Stimulated activated CD8-positive, alpha-beta memory T cell treated with anti-CD3 and anti-CD28 coated beads, Interleukin-2, amount 100 ng/mL, for 48 hours (primary cell): Measurements from ENCODE around the gene ZNF48.

ENCODE experiments used
- DNase-seq, 2 donors: peaks; one replicate each; pipeline ENCODE4 v3.0.0-alpha.2; 2020; ENCODE audit warnings: low read depth in 2 of 2

ZNF48 gene

DNA sequence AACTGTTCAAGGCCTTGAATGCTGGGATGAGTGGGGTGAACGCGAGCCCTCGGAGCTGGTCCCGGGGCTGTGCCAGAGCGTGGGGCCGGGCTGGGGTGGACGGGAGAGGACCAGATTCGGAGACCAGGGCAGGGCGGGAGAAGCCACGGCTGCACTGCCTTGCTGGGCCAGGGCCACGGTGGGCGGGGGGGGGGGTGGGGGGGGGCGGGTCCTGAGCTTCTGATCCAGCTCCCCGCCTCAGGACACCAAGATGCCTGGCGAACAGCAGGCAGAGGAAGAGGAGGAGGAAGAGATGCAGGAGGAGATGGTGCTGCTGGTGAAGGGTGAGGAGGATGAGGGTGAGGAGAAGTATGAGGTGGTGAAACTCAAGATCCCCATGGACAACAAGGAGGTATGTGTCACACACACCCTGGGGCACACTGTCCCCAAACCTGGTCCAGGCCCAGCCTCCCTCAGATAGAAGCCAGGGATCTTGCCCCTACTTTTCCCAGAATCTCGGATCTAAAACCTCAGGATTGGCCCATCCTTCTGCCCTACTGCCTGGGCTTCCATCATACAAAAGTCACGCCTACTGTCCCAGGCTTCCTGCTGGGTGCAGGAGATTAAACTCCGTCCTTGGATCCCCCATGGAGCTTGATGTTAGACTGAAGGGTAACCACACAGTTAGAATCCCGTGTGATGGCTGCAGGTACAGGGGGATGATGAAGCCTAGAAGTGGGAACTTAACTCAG is 12.7 kb downstream of the ZNF48 start:
- DNase-seq: no peak

DNA sequence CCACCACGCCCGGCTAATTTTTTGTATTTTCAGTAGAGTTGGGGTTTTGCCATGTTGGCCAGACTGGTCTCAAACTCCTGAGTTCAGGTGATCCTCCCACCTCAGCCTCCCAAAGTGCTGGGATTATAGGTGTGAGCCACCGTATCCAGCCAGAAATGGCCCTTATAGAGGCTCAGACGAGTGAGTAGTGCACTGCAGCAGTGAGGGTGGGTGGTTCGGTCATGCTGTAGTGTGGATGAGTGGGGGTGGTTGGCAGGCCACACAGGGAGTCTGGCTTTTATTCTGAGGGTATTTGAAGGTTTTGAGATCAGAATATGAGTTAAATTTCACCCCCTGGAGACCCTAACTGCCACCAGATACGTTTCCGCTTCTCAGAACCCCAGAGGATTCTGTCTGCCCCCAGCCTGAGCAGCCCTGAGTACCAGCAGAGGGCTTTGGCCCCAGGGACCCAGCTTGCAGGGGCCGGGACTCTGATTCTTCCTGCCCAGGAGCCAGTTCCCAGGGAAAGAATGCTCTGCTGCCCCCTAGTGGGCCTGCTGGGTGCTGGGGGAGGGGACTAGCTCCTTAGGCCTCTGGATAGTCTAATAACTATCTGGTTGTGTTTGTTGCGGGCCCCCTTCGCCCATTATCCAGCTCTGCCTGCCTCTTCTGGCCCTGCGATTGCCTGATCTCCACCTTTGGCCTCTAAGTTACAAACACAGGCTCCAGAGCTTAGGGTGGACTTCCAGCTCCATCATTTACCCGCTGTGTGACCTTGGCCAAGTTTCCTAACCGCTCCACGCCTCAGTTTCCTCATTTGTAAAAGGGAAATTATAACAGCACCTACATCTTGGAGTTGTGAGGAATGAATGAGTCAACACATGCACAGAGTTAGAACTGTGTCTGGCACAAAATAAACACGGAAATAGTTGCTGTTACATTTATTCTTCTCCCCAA is 14.2 kb downstream of the ZNF48 start:
- DNase-seq: peak; percentile 87 to 90

DNA sequence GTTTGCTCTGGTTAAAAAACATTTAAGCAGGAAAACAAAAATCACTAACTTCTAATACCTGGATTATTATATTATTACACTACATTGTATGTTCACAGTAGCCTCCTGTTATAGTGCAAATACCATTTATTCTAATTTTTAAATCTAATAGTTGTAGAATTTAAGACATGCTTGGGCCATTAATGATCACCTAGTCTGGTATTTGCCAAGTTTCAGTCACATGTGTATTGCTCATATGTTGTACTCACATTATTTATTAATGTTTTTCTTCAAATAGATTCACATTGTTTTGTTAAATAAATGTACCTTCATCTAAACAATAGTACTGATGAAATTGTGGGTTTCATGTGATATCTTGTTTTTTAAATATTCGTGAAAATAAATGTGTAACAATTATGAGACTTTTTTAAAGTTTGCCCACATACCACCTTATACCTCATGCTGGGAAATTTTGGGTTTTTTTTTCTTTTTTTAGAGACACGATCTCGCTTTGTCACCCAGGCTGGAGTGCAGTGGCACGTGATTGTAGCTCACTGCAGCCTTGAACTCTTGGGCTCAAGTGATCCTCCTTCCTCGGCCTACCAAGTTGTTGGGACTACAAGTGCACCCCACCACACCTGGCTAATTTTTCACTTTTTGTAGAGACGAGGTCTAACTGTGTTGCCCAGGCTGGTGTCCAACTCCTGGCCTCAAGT is 18.0 kb downstream of the ZNF48 start:
- DNase-seq: no peak

DNA sequence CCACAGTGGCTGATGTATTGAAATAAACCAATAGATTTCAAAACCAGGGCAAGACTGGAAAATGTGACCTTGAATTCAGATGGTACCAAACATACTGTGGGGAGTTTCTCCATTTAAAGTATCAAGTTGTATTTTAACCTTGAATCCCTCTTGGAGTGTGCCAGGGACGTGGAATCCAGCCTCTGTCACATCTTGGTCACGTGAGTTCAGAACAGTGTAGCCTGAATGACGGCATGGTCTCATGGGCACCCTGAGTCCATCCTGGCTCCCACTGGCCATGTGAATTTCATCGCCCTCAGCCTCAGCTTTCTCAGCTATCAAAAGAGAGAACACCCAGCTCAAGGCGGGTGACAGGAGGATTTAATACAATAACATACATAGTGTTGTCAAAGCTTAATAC is 18.9 kb downstream of the ZNF48 start:
- DNase-seq: no peak

DNA sequence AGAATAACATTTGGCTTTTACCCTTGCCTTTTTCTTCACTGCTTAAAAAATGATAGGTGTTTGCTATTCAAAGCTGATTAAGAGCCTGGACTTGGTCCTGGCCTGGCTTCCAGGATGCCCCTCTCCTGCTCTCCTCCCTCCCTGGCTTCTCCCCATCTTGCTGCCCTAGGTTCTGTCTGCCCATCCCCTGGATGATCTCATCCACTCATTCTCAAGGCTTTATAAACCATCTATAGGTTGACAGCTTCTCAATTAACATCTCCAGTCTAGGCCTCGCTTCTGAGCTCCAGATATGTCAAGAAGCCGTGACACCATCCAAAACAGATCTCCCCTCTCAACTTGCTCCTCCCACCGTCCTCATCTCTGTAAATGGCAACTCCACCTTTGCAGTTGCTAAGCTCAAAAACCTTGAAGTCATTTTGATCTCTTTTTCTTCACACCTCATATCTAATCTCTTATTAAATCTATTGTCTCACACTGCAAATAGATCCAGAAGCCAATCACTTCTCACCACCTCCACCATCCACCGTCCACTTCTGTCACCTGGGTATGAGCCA is 20.9 kb downstream of the ZNF48 start:
- DNase-seq: no peak

DNA sequence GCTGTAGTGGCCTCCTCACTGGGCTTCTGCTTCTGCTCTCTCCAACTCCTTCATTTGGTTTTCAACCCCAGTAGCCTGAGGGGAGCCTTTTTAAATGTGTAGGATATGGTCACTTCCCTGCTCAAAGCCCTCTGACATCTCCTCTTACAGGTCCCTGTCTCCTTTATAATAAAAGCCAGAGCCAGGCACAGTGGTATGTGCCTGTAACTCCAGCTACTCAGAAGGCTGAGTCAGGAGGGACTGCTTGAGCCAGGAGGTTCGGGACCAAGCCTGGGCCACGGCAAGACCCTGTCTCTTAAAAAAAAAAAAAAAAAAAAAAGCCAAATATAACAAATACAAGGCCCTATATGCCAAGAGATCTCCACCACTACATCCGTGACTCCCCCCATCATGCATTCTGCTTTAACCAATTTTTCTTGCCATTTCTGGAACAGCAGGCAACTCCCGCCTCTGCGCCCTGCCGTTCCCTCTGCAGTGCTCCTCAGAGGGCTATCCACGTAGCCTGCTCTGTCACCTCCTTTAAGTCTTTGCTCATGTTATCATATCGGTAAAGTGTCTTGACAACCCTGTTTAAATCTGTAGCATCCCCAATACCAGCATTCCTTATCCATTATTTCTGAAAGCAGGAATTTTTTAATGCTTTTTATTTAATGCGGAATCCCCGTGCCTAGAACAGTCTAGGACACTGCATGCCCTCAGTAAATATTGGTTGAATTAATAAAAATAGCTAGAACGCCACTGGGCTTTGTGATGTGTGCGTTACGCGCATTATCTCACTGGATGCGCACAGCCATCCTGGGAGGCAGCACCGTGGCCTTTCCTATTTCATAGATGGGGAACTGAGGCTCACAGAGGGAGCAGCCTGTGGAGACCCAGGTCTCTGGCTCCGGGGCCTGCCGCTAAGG is 21.7 kb downstream of the ZNF48 start:
- DNase-seq: no peak

DNA sequence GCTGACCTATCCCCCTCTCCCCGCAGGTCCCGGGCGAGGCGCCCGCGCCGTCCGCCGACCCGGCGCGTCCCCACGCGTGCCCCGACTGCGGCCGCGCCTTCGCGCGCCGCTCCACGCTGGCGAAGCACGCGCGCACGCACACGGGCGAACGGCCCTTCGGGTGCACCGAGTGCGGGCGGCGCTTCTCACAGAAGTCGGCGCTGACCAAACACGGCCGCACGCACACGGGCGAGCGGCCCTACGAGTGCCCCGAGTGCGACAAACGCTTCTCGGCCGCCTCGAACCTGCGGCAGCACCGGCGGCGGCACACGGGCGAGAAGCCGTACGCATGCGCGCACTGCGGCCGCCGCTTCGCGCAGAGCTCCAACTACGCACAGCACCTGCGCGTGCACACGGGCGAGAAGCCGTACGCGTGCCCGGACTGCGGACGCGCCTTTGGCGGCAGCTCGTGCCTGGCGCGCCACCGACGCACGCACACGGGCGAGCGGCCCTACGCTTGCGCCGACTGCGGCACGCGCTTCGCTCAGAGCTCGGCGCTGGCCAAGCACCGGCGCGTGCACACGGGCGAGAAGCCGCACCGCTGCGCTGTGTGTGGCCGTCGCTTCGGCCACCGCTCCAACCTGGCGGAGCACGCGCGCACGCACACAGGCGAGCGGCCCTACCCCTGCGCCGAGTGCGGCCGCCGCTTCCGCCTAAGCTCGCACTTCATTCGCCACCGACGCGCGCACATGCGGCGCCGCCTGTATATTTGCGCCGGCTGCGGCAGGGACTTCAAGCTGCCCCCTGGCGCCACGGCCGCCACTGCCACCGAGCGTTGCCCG is 22.5 kb downstream of the ZNF48 start:
- peak; percentile 83 to 86 for DNase-seq

DNA sequence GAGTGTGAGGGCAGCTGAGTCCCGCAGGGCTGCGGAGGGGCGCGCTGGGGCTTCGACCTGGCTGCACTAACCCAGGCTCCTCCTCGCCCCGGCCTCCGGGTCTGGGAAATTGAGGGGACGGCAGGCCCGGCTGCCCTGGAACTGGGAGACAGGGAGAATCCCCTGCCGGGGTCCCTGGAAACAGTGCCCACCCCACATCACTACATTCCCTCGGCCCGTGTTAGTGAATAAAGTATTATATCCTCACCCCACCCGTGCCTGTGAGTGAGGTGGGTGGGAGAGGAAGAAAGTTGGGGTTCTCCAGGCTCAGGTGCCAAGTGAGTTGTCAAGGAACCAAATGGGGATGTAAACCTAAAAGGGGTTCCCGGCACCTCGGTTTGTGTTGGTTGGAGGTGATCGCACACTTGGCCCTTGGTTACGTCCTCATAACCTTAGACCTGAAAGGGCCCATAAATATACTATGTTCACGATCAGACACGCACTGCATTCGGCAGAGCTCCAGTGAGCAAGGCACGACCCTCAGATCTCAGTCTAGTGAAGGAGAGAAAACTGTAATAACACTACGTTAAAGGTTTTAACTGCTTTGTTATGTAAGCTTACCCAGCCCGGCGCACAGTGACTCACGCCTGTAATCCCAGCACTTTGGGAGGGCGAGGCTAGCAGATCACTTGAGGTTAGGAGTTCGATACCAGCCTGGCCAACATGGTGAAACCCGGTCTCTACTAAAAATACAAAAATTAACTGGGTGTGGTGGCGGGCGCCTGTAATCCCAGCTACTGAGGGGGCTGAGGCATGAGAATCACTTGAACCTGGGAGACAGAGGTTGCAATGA is 23.3 kb downstream of the ZNF48 start:
- no peak for DNase-seq

DNA sequence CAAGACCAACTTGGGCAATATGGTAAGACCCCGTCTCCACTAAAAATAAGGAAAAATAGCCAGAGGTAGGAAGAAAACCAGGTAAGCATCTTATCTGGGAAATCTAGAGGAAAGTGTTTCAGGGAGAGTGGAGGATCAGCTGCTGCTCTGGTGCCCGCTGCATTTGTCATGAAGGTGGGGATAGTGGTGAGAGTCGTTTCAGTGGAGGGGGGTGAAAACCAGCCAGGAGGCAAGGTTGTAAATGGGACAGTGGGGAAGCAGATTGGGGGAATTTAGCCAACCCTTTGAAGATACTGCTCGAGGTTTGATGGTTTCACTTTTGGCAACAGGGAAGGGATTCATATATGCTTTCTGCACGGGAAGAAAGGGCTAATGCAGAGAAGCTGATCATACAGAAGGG is 25.8 kb downstream of the ZNF48 start:
- no peak for DNase-seq

DNA sequence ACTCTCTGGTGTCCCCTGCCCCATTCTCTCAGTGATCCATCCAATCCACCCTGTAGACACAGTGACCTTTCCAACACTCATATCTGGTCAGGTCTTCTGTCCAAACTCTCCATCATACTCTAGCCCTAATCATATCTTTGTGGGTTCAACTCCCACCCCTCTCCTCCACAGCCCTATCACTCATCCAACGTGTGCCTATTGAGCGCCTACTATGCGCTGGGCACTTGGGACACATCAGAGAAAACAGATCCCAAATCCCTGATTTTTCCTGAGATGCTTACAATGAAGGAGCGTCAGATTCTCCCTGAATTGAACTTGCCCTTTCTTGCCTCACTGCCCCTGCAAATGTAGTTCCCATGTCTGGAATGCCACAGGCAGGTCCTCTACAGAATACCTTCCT is 32.8 kb downstream of the ZNF48 start:
- no peak for DNase-seq

DNA sequence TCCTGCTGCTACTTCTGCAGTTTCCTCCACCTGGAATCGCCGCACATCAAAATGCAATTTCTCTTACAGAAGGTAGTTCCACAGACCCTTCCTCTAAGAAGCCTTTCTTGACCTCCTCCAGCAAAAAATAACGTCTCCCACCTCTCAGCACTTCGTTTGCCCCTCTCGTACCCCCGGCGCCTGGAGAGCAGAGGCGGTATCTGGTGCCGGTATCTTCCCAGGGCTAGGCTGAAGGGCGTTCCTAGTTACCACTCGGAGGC is 34.1 kb downstream of the ZNF48 start:
- no peak for DNase-seq

DNA sequence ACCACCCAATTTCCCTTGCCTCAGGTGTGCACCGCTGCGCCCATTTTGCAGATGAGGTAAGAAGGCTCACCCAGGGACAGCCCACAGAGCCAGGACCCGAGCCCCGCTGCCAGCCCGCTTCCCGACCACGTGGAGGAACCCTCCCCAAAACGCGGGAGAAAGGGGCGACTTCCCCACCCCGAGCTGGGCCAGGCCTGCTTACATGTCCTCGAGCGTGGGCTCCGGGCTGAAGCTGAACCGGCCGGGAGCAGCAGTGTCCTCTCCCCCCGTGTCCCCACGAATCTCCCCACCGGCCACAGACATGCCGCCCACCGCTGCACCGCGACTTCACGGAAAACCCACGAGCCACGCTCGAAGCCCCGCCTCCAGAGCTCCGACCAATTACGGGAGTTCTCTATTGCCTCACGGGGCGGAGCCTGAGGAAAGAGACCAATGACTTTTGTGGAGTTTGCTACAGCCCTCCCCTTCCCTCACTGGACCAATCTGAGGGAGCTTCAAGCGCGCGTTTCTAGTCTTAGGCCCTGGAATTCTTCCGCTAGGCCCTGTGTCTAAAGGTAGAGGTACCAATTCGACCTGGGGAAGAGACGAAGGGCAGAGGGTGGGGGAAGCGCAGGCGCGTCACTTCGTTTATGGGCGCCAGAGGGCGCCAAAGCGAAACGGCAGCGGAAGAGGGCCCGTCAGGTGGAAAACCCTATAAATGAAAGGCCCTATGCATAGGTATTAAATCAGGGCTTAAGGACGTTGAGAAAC is 34.6 kb downstream of the ZNF48 start, which contains the start of gene DCTPP1:
TSS of gene DCTPP1 (minus strand) at position 353 of the 750 bp plus-strand sequence. CDS start at position 303, 50 bp downstream.
- peak; percentile 91 to 96 for DNase-seq

DNA sequence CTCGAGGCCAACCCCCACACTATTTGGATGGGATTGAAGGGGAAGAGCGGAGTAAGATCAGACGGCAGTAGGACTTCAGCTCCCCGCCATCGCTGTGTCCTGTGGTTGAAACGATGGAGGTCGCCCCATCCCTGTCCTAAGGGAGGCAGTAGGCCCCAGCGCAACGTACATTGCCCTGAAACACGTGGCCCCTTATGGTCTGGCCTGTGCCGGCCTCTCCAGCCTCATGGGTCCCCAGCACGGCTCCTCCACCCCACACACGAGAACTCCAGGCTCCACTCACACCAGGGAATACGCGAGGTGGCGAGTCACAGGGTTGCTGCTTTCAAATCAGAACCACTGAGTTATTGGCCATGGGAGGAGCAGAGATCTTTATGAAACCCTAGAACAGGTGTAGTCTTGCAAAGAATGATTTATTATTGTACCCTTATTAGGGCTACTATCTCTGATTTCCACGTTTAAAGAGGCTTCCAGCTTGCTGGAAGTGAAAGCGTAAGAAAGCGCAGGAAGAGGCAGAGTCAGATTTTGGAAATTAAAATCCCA is 35.3 kb downstream of the ZNF48 start:
- peak in 1 of 2 donors; percentile 23 for DNase-seq

DNA sequence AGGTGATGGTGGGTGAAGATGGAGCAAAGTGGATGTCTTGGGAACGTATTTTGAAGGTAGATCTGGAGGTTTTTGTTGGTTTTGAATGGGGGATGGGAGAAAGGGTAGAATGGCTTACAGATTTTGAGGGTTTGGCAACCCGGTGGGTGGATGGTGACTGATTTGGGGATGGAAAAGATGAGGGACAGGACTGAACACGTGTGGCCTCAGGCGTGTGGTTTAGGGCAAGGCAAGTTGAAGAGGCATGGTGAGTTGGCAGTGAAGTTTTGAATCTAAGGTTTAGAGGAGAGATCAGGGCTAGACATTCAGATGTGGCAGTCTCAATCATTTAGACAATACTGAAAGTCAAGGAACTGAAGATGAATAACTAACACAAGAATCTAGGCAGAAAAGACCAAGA is 39.6 kb downstream of the ZNF48 start:
- peak; percentile 45 to 74 for DNase-seq

DNA sequence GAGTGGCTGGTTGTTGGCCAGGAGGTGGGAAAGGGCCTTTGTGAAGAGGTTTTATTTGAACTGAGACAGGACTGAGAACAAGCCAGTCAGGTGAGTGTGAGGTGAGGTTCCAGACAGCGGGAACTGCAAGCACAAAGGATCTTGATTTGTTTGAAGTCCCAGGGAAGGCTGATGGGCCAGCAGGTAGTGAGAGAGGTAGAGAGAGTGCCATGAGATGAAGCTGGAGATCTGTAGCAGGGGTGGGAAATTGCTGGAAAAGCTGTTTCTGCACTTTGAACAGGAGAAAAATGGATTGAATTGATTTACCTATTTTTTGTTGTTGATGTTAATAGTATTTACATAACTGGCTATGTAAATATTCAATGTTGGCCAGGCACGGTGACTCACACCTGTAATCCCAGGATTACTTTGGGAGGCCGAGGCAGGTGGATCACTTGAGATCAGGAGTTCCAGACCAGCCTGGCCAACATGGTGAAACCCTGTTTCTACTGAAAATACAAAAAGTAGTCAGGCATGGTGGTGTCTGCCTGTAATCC is 42.4 kb downstream of the ZNF48 start:
- no peak for DNase-seq

DNA sequence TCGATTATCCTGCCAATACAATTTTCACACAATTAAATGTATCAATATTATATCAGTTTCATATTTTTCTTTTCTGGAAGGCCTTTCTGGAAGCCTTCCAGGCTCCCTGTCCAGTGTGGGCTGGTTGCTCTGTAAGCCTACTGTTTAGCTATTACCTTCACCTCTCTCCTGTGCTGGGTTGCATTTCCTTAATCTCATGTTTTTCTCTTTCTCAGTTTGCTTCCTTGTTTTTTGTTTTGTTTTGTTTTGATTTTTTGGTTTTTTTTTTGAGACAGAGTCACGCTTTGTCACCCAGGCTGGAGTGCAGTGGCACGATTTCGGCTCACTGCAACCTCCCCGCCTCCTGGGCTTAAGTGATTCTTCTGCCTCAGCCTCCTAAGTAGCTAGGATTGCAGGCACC is 43.6 kb downstream of the ZNF48 start:
- no peak for DNase-seq

DNA sequence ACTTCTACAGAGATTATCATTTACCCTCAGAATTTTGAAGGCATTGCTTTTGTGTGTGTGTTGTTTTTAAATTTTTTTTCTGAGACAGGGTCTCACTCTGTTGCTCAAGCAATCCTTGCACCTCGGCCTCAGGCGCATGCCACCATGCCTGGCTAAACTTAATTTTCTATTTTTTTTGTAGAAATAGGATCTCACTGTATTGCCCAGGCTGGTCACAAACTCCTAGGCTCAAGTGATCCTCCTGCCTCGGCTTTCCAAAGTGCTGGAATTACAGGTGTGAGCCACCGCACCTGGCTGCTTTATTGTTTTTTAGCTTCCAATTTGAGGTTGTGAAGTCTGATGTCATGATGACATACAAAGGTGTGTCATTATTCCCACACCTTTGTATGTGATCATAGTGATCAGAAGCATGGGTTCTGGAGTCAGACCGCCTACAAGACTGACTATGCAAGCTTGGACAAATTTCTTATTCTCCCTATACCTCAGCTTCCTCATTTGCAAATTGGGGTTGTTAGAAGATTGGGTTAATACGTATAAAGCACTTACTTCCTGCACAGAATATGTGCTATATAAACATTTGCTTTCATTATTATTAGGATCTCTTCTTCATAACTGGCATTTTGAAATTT is 44.6 kb downstream of the ZNF48 start:
- no peak for DNase-seq

DNA sequence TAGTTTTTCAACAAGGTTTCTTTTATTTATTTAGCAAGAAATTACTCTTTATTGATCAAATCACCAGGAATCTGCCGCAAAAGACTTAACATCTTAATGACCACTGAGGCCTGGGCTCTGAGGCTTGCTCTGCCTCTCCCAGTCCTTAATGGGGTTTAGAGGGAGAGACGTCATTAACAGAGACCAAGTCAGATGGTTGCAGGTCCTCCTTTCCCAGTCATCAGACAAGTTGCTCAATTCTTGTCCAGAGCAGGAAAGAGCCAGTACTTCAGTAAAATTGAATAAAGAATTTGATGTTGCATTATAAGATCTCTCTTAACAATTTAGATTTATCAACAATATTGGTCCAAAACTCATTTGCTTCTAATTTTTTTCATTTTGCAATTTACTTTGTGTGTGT is 48.4 kb downstream of the ZNF48 start:
- no peak for DNase-seq
